ENCODE data around the gene TBCA.
"Not testable (repeated sequence)": the region's sequence is repeated elsewhere in the genome, so short reads cannot be mapped to it uniquely, and the experiment has no call there.

TBCA gene

GRCh38 chr5:77699569-77699968, 76.6 kb downstream of the TBCA start:
- DNase-seq: not testable (repeated sequence)

GRCh38 chr5:77698920-77699319, 77.2 kb downstream of the TBCA start:
- no peak for DNase-seq

- DNase-seq: no peak
Observed at GRCh38 chr5:77697692-77698091, 78.4 kb downstream of the TBCA start.

- no peak for DNase-seq
Observed at GRCh38 chr5:77696120-77696519, 80.0 kb downstream of the TBCA start.

GRCh38 chr5:77693913-77694312, 82.2 kb downstream of the TBCA start:
- DNase-seq: no peak

- no peak for DNase-seq
Observed at GRCh38 chr5:77683171-77683732, 92.9 kb downstream of the TBCA start.

GRCh38 chr5:77670526-77670925, 105.6 kb downstream of the TBCA start:
- no peak for DNase-seq

GRCh38 chr5:77669677-77670076, 106.5 kb downstream of the TBCA start:
- DNase-seq: no peak

- no peak for DNase-seq
Observed at GRCh38 chr5:77663090-77663863, 112.9 kb downstream of the TBCA start.

GRCh38 chr5:77662635-77663034, 113.5 kb downstream of the TBCA start:
- no peak for DNase-seq

GRCh38 chr5:77658662-77659061, 117.5 kb downstream of the TBCA start:
- DNase-seq: no peak

- no peak for DNase-seq
Observed at GRCh38 chr5:77651343-77651742, 124.8 kb downstream of the TBCA start.

- no peak for DNase-seq
Observed at GRCh38 chr5:77650686-77651085, 125.5 kb downstream of the TBCA start.

GRCh38 chr5:77649776-77650175, 126.4 kb downstream of the TBCA start:
- no peak for DNase-seq

GRCh38 chr5:77645995-77646639, 130.0 kb downstream of the TBCA start:
- no peak for DNase-seq

GRCh38 chr5:77645158-77645994, 130.8 kb downstream of the TBCA start:
- peak; percentile 29 for DNase-seq

GRCh38 chr5:77644371-77645157, 131.6 kb downstream of the TBCA start:
- DNase-seq: no peak

- no peak for DNase-seq
Observed at GRCh38 chr5:77643654-77644370, 132.3 kb downstream of the TBCA start.

GRCh38 chr5:77642738-77643653, 133.1 kb downstream of the TBCA start:
- DNase-seq: no peak

GRCh38 chr5:77641963-77642737, 134.0 kb downstream of the TBCA start:
- DNase-seq: no peak

Data from CD4-positive, alpha-beta T cell treated with Interleukin-12 subunit alpha and Interleukin-12 subunit beta, for 1 hour (primary cell).